ENCODE measurements around the gene OR4N5.

DNA sequence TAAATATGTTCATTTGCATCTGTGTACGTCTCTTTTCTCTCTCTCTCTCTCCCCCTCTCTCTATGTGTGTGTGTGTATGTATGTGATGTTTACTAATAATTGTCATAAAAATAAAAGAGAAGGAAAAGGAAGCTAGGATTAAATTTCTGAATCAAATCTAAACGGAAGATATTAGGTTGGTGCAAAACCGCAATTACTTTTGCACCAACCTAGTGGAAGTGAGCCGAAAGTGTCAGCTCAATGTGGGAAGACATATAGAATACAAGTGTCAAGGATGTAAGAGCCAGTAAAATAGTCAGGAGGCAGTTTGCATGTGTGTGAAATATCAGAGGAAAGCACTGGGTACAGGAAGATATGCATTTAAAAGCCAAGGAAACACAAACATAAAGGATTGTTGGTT, 46.6 kb upstream of the OR4N5 start:
- TF ChIP-seq, protein P1, sequence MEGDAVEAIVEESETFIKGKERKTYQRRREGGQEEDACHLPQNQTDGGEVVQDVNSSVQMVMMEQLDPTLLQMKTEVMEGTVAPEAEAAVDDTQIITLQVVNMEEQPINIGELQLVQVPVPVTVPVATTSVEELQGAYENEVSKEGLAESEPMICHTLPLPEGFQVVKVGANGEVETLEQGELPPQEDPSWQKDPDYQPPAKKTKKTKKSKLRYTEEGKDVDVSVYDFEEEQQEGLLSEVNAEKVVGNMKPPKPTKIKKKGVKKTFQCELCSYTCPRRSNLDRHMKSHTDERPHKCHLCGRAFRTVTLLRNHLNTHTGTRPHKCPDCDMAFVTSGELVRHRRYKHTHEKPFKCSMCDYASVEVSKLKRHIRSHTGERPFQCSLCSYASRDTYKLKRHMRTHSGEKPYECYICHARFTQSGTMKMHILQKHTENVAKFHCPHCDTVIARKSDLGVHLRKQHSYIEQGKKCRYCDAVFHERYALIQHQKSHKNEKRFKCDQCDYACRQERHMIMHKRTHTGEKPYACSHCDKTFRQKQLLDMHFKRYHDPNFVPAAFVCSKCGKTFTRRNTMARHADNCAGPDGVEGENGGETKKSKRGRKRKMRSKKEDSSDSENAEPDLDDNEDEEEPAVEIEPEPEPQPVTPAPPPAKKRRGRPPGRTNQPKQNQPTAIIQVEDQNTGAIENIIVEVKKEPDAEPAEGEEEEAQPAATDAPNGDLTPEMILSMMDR (IDR thresholded peaks at IDR 0.05) = no peak
- TF ChIP-seq POLR2A (IDR thresholded peaks at IDR 0.05) = no peak
- TF ChIP-seq EP300 (IDR thresholded peaks at IDR 0.05; ENCODE audit: low read depth) = no peak
- TF ChIP-seq POLR2AphosphoS5 (IDR thresholded peaks at IDR 0.05) = no peak
